ENCODE measurements around the gene DGCR6L. TPM values are rescaled to one million over a fixed set of nuclear protein-coding genes. Genes with fewer than 3 reads are reported as not detected.
"Not testable (repeated sequence)": the region's sequence is repeated elsewhere in the genome, so short reads cannot be mapped to it uniquely, and the experiment has no call there.

Gene DGCR6L
- 10 to 100 TPM; 58.3 to 73.6 (median 60.6) TPM for total RNA-seq

GRCh38 chr22:20319745-20320658 lies at the start of gene DGCR6L:
TSS of gene DGCR6L (minus strand) at chr22:20320060. CDS start at chr22:20319988, 72 bp downstream.
- Histone ChIP-seq H3K9me3 (no peaks in the 10 kb centered on the region), H3K27me3 (no peaks in the 10 kb centered on the region), H3K4me1 (peaks cover 0 to 4% of the 10 kb centered on the region in 2 donors), H3K36me3 (no peaks in the 10 kb centered on the region), H3K4me3 (peak within 1 kb of the TSS; percentile 78 to 95 (median 80)), H3K27ac (peak within 1 kb of the TSS; percentile 75 to 79)
- TF ChIP-seq POLR2AphosphoS5 (IDR thresholded peaks at IDR 0.05) (peak in 2 of 3 donors; percentile 41 to 44), POLR2A (IDR thresholded peaks at IDR 0.05) (no peak), CTCF (IDR thresholded peaks at IDR 0.05) (no peak)
- intact Hi-C loops (cut with DNase I; ENCODE audit: low total_unique reads) = no loop called here
- peak; percentile 91 to 94 for DNase-seq (ENCODE audit: low spot score in 2 of 2)

DNA sequence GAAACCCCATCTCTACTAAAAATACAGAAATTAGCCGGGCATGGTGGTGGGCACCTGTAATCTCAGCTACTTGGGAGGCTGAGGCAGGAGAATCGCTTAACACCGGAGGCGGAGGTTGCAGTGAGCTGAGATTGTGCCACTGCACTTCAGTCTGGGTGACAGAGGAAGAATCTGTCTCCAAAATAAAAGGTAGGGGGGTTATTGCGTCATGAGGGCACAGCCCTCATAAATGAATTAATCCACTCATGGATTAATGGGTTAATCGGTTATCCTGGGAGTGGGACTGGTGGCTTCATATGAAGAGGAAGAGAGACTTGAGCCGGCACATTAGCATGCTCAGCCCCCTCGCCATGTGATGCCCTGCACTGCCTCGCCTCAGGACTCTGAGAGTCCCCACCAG lies 49.0 kb upstream of the DGCR6L start:
- DNase-seq (ENCODE audit: low spot score in 2 of 2); H3K27ac ChIP-seq; H3K27me3 ChIP-seq; H3K4me3 ChIP-seq; H3K9me3 ChIP-seq; intact Hi-C loops (cut with DNase I; ENCODE audit: low total_unique reads); H3K36me3 ChIP-seq; H3K4me1 ChIP-seq: not testable (repeated sequence)

DNA sequence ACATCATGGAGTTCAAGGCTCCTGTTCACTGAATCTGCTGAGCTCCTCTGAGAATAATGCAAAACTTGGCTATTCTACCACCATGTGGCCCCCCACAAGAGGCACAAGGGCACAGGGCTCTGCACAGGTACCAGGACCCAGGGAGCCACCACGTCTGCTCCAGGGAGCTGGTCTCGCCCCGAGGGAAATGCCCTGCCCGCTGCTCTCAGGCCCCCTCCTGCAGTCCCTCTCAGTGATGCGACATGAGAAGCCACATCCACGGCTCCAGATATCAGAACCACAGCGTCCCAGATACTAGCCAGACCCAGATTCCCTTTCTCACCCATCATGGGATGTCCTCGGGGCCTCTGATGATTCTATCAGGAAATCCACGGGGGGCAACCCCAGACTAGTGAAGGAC lies 47.0 kb upstream of the DGCR6L start:
- H3K4me1 ChIP-seq; intact Hi-C loops (cut with DNase I; ENCODE audit: low total_unique reads); DNase-seq (ENCODE audit: low spot score in 2 of 2); H3K27me3 ChIP-seq; H3K9me3 ChIP-seq; H3K4me3 ChIP-seq; H3K36me3 ChIP-seq; H3K27ac ChIP-seq: not testable (repeated sequence)

- intact Hi-C loops (cut with DNase I; ENCODE audit: low total_unique reads); H3K4me3 ChIP-seq; H3K27me3 ChIP-seq; H3K4me1 ChIP-seq; DNase-seq (ENCODE audit: low spot score in 2 of 2); H3K9me3 ChIP-seq; H3K36me3 ChIP-seq: not testable (repeated sequence)
- H3K27ac ChIP-seq = peak overlapping the region in 1 of 2 donors; percentile 25
These were observed 44.7 kb upstream of the DGCR6L start for GRCh38 chr22:20364335-20365260.

- H3K27me3 ChIP-seq; H3K36me3 ChIP-seq; intact Hi-C loops (cut with DNase I; ENCODE audit: low total_unique reads); DNase-seq (ENCODE audit: low spot score in 2 of 2); H3K4me1 ChIP-seq; H3K9me3 ChIP-seq; H3K4me3 ChIP-seq; H3K27ac ChIP-seq: not testable (repeated sequence)
These were observed 42.5 kb upstream of the DGCR6L start for GRCh38 chr22:20362403-20362802.

DNA sequence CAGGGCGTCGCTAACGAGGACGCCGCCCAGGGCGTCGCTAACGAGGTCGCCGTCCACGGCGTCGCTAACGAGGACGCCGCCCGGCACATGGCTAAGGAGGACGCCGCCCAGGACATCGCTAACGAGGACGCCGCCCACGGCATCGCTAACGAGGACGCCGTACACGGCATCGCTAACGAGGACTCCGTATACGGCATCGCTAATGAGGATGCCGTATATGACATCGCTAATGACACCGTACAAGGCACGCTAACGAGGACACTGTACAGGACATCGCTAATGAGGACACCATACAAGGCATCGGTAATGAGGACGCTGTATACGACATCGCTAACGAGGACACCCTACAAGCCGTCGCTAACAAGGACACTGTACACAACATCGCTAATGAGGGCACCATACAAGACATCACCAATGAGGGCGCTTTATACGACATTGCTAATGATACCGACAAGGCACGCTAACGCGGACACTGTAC lies 41.9 kb upstream of the DGCR6L start:
- H3K4me1 ChIP-seq; H3K27me3 ChIP-seq; H3K9me3 ChIP-seq; DNase-seq (ENCODE audit: low spot score in 2 of 2); intact Hi-C loops (cut with DNase I; ENCODE audit: low total_unique reads); H3K4me3 ChIP-seq; H3K36me3 ChIP-seq; H3K27ac ChIP-seq: not testable (repeated sequence)

DNA sequence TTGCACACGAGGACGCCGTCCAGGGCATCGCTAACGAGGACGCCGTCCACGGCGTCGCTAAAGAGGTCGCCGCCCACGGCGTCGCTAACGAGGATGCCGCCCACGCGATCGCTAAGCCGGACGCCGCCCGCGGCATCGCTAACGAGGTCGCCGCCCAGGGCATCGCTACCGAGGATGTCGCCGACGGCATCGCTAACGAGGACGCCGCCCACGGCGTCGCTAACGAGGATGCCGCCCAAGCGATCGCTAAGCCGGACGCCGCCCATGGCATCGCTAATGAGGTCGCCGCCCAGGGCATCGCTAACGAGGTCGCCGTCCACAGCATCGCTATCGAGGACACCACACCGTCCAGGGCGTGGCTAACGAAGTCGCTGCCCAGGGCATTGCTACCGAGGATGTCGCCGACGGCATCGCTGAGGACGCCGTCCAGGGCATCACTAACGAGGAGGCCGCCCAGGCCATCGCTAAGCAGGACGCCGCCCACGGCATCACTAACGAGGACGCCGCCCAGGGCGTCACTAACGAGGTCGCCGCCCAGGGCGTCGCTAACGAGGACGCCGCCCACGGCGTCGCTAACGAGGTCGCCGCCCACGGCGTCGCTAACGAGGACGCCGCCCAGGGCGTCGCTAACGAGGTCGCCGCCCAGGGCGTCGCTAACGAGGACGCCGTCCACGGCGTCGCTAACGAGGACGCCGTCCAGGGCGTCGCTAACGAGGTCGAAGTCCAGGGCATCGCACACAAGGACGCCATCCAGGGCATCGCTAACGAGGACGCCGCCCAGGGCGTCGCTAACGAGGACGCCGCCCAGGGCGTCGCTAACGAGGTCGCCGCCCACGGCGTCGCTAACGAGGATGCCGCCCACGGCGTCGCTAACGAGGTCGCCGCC lies 41.2 kb upstream of the DGCR6L start:
- H3K36me3 ChIP-seq; intact Hi-C loops (cut with DNase I; ENCODE audit: low total_unique reads); DNase-seq (ENCODE audit: low spot score in 2 of 2); H3K27me3 ChIP-seq; H3K4me1 ChIP-seq; H3K4me3 ChIP-seq; H3K27ac ChIP-seq; H3K9me3 ChIP-seq: not testable (repeated sequence)

DNA sequence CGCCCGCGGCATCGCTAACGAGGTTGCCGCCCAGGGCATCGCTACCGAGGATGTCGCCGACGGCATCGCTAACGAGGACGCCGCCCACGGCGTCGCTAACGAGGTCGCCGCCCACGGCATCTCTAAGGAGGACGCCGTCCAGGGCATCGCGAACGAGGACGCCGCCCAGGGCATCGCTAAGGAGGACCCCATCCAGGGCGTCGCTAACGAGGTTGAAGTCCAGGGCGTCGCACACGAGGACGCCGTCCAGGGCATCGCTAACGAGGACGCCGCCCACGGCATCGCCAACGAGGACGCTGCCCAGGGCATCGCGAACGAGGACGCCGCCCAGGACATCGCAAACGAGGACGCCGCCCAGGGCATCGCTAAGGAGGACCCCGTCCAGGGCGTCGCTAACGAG lies 40.4 kb upstream of the DGCR6L start:
- H3K27me3 ChIP-seq; H3K36me3 ChIP-seq; H3K27ac ChIP-seq; intact Hi-C loops (cut with DNase I; ENCODE audit: low total_unique reads); H3K9me3 ChIP-seq; H3K4me3 ChIP-seq; H3K4me1 ChIP-seq; DNase-seq (ENCODE audit: low spot score in 2 of 2): not testable (repeated sequence)

- H3K27me3 ChIP-seq; H3K27ac ChIP-seq; H3K36me3 ChIP-seq; intact Hi-C loops (cut with DNase I; ENCODE audit: low total_unique reads); H3K9me3 ChIP-seq; DNase-seq (ENCODE audit: low spot score in 2 of 2); H3K4me3 ChIP-seq; H3K4me1 ChIP-seq: not testable (repeated sequence)
These were observed 38.8 kb upstream of the DGCR6L start for GRCh38 chr22:20358503-20359239.

DNA sequence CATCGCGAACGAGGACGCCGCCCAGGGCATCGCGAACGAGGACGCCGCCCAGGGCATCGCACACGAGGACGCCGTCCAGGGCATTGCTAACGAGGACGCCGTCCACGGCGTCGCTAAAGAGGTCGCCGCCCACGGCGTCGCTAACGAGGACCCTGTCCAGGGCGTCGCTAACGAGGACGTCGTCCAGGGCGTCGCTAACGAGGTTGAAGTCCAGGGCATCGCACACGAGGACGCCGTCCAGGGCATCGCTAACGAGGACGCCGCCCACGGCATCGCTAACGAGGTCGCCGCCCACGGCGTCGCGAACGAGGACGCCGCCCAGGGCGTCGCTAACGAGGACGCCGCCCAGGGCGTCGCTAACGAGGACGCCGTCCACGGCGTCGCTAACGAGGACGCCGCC lies 38.1 kb upstream of the DGCR6L start:
- H3K4me1 ChIP-seq; H3K4me3 ChIP-seq; H3K27ac ChIP-seq; H3K27me3 ChIP-seq; DNase-seq (ENCODE audit: low spot score in 2 of 2); H3K36me3 ChIP-seq; H3K9me3 ChIP-seq; intact Hi-C loops (cut with DNase I; ENCODE audit: low total_unique reads): not testable (repeated sequence)

Data from breast epithelium (tissue), 4 donors.